ENCODE data around the gene CXCL8. TPM values are rescaled to one million over a fixed set of nuclear protein-coding genes. Genes with fewer than 3 reads are reported as not detected.
A peak's percentile ranks its signal among the peaks of the same experiment; 100 is the strongest.

CXCL8 gene
- total and polyA plus RNA-seq, 8 donors = 1.1 to 80.4 (median 2.3) TPM

- Histone ChIP-seq H3K27ac (peak overlapping the region in 1 of 2 donors; percentile 63), H3K4me3 (no peak overlapping the region), H3K36me3 (no peaks in the 10 kb centered on the region), H3K4me1 (peaks cover 0 to 79% of the 10 kb centered on the region in 2 donors), H3K27me3 (no peaks in the 10 kb centered on the region), H3K9me3 (no peaks in the 10 kb centered on the region)
- DNase-seq (no peak), ATAC-seq (no peak)
- TF ChIP-seq CTCF (IDR thresholded peaks at IDR 0.05) = no peak
- intact Hi-C loops (cut with DNase I) = no loop called here
Observed at GRCh38 chr4:73728091-73728741, 12.2 kb upstream of the CXCL8 start.

- Histone ChIP-seq H3K4me1 (peaks cover 0 to 92% of the 10 kb centered on the region in 2 donors), H3K36me3 (no peaks in the 10 kb centered on the region), H3K9me3 (no peaks in the 10 kb centered on the region), H3K4me3 (no peak overlapping the region), H3K27ac (peak overlapping the region in 1 of 2 donors; percentile 90), H3K27me3 (no peaks in the 10 kb centered on the region)
- intact Hi-C loops (cut with DNase I) = no loop called here
- DNase-seq (peak in 3 of 4 donors; percentile 27 to 56 (median 51)), ATAC-seq (peak; percentile 77)
- TF ChIP-seq CTCF (IDR thresholded peaks at IDR 0.05) = peak; percentile 75 to 87
Observed at GRCh38 chr4:73729534-73730165, 10.7 kb upstream of the CXCL8 start.

GRCh38 chr4:73730292-73730691 is 10.1 kb upstream of the CXCL8 start:
- intact Hi-C loops (cut with DNase I) = no loop called here
- no peak for TF ChIP-seq CTCF (IDR thresholded peaks at IDR 0.05)
- Histone ChIP-seq H3K27ac (peak overlapping the region in 1 of 2 donors; percentile 90), H3K4me1 (peaks cover 0 to 95% of the 10 kb centered on the region in 2 donors), H3K27me3 (no peaks in the 10 kb centered on the region), H3K9me3 (no peaks in the 10 kb centered on the region), H3K36me3 (no peaks in the 10 kb centered on the region), H3K4me3 (no peak overlapping the region)
- no peak for ATAC-seq
- no peak for DNase-seq

- intact Hi-C loops (cut with DNase I) = no loop called here
- no peak for TF ChIP-seq CTCF (IDR thresholded peaks at IDR 0.05)
- H3K4me1 ChIP-seq = peaks cover 0 to 95% of the 10 kb centered on the region in 2 donors
Observed at GRCh38 chr4:73730867-73731266, 9.5 kb upstream of the CXCL8 start.

GRCh38 chr4:73731968-73732610 is 8.3 kb upstream of the CXCL8 start:
- H3K4me3 ChIP-seq = no peak overlapping the region
- peak in 1 of 4 donors; percentile 48 for DNase-seq
- peaks cover 0 to 87% of the 10 kb centered on the region in 2 donors for H3K4me1 ChIP-seq
- intact Hi-C loops (cut with DNase I) = no loop called here
- no peaks in the 10 kb centered on the region for H3K27me3 ChIP-seq
- peak; percentile 33 for ATAC-seq
- H3K27ac ChIP-seq = peak overlapping the region; percentile 42 to 90
- TF ChIP-seq CTCF (IDR thresholded peaks at IDR 0.05) = peak in 1 of 2 donors; percentile 19
- H3K36me3 ChIP-seq = no peaks in the 10 kb centered on the region
- H3K9me3 ChIP-seq = no peaks in the 10 kb centered on the region

More at GRCh38 chr4:73730867-73731266, 9.5 kb upstream of the CXCL8 start:
- Histone ChIP-seq H3K36me3 (no peaks in the 10 kb centered on the region), H3K9me3 (no peaks in the 10 kb centered on the region), H3K27ac (peak overlapping the region in 1 of 2 donors; percentile 90), H3K27me3 (no peaks in the 10 kb centered on the region), H3K4me3 (no peak overlapping the region)
- ATAC-seq = no peak
- no peak for DNase-seq

All from left lung (tissue), 10 donors.